HG02885 (cell line): ENCODE data around the gene SLC6A7.

ENCODE experiments used
- ATAC-seq: cut with Tn5 transposase; IDR thresholded peaks from one replicate; pipeline ENCODE4 v1.9.1; 2021; ENCODE audit warnings: mild to moderate bottlenecking; ENCODE audit not compliant: unreplicated experiment, poor library complexity

SLC6A7 gene

GRCh38 chr5:150172145-150172544 is 17.7 kb upstream of the SLC6A7 start:
- no peak for ATAC-seq

- no peak for ATAC-seq
Observed at GRCh38 chr5:150172556-150172955, 17.3 kb upstream of the SLC6A7 start.

- no peak for ATAC-seq
Observed at GRCh38 chr5:150173161-150173560, 16.7 kb upstream of the SLC6A7 start.

GRCh38 chr5:150174285-150174684 is 15.6 kb upstream of the SLC6A7 start:
- no peak for ATAC-seq

GRCh38 chr5:150175076-150175475 is 14.8 kb upstream of the SLC6A7 start:
- ATAC-seq = no peak

- no peak for ATAC-seq
Observed at GRCh38 chr5:150175536-150175935, 14.3 kb upstream of the SLC6A7 start.

- ATAC-seq = no peak
Observed at GRCh38 chr5:150176745-150177477, 13.0 kb upstream of the SLC6A7 start.

- ATAC-seq = no peak
Observed at GRCh38 chr5:150177721-150178120, 12.1 kb upstream of the SLC6A7 start.

GRCh38 chr5:150178262-150178661 is 11.6 kb upstream of the SLC6A7 start:
- no peak for ATAC-seq

- ATAC-seq = no peak
Observed at GRCh38 chr5:150179019-150179620, 10.7 kb upstream of the SLC6A7 start.

- ATAC-seq = no peak
Observed at GRCh38 chr5:150180241-150181026, 9.4 kb upstream of the SLC6A7 start.

GRCh38 chr5:150181027-150181426 is 8.8 kb upstream of the SLC6A7 start:
- ATAC-seq = no peak

- no peak for ATAC-seq
Observed at GRCh38 chr5:150181766-150182545, 7.9 kb upstream of the SLC6A7 start.

GRCh38 chr5:150182774-150183173 is 7.1 kb upstream of the SLC6A7 start:
- ATAC-seq = no peak

- ATAC-seq = no peak
Observed at GRCh38 chr5:150183436-150183835, 6.4 kb upstream of the SLC6A7 start.

- ATAC-seq = no peak
Observed at GRCh38 chr5:150184006-150184405, 5.9 kb upstream of the SLC6A7 start.

- ATAC-seq = no peak
Observed at GRCh38 chr5:150184990-150185912, 4.6 kb upstream of the SLC6A7 start.

- no peak for ATAC-seq
Observed at GRCh38 chr5:150186137-150186536, 3.7 kb upstream of the SLC6A7 start.

GRCh38 chr5:150186897-150187296 is 3.0 kb upstream of the SLC6A7 start:
- no peak for ATAC-seq
